Erythroblast (primary cell): ENCODE results near the gene ZNF813.
"Not testable (repeated sequence)": the region's sequence is repeated elsewhere in the genome, so short reads cannot be mapped to it uniquely, and the experiment has no call there.

Source experiments
- GATA1 ChIP-seq: IDR thresholded peaks from 2 replicates; pipeline ENCODE4 v1.6.1; 2011; ENCODE audit warnings: low read depth, mild to moderate bottlenecking, control low read depth, low read length, moderate library complexity
- POLR2A ChIP-seq: IDR thresholded peaks from 2 replicates; pipeline ENCODE4 v1.6.1; 2011; ENCODE audit warnings: mild to moderate bottlenecking, low read length

DNA sequence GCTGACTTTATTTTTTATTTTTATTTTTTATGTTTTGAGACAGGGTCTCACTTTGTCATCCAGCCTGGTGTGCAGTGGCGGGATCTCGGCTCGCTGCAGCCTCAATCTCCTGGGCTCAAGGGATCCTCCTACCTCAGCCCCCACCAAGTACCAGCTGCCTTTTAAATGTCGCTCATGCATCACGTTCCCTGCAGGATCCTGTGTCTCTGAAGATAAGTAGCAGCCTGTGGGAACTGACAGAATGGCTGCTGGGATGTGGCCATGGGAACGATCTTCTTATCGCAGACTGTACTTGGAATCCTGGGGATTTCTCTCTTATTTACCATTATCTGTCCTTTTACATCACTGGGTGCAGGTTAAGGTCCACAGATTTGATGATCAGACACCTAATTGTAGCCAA lies 35.6 kb downstream of the ZNF813 start:
- not testable (repeated sequence) for TF ChIP-seq POLR2A, GATA1
